Activated CD4-positive, alpha-beta T cell treated with anti-CD3 and anti-CD28 coated beads, Interleukin-2, Interleukin-6, amounts not matched to agents 100 ng/mL and 50 ng/mL, durations not matched to agents 16 hours and 8 hours (primary cell): ENCODE results near the gene ADGRL3.
"Not testable (repeated sequence)": the region's sequence is repeated elsewhere in the genome, so short reads cannot be mapped to it uniquely, and the experiment has no call there.

ENCODE experiments used
- DNase-seq: peaks from one replicate; pipeline ENCODE4 v3.0.0-alpha.2; 2020

The ADGRL3 gene

GRCh38 chr4:61207156-61207555 lies 7.0 kb downstream of the ADGRL3 start:
- not testable (repeated sequence) for DNase-seq

DNA sequence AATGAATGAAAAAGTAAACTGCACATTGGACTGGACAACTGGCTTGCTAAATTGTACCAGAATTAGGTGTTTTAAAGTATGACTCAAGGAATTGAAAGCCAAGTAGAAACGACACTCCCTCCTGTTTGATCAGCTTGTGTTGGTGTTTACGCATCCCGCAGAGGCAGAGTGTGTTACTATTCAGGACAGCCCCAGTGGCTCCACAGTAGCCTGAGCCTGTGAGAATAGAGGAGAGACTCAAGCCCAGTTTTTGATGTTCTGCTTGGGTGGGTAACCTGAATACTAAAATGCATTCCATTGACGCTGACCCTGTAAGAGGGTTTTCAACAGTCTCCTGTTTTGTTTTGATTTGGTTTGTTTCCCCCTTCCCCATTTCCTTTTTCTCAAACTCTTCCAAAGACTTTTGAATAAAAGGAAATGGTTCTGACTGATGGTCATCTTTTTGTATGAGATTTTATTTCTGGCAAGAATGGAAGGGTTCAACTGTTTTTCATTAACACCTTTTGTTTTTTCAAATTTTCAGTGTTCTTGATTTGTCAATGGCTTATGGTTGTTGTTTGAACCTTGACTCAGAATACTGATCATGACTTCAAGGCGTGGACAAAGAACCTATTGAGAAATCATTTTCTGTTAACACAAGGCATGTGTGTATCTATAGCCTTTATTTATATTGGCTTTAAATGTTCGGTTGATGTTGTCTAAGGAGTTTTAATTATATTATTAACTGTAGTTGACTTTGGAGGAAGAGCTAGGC lies 10.2 kb downstream of the ADGRL3 start:
- no peak for DNase-seq

GRCh38 chr4:61211781-61212180 lies 11.7 kb downstream of the ADGRL3 start:
- no peak for DNase-seq

DNA sequence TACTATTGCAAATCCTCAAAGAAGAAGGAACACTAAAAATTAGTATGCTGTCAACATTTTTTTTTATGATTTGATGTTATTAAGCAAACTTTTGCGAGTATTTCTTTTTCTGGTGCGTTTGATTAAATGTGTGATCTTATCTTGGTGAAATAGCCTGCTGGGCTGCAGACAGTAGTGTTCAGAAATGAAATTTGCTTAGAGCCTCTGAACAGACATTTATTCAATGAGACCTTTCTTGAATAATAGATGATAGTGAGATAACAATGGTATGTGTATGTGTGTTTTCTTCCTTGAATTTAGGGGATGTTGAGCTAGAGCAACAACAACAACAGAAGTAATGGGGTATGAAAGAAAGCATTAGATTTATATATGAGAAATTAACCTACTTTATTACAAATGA lies 12.7 kb downstream of the ADGRL3 start:
- DNase-seq: no peak

GRCh38 chr4:61214680-61215079 lies 14.6 kb downstream of the ADGRL3 start:
- DNase-seq: no peak

DNA sequence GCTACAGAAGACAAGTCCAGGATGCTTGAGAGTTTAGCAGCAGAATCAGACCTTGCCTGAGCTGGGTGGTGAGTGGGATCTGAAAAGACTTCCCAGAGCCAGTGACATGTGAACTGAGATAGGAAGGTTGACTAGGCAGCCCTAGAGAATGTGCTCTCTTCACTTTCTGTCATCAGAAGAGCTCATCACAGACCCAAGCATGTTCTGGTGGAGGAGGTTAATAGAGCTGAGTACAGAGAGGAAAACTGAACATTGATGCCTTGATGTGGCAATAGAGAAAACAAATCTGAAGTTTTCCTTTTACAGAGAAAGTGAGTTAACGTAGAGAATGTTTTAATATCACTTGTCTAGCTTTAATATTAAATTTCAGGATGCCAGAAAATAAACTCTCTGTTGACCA lies 17.1 kb downstream of the ADGRL3 start:
- DNase-seq: no peak

DNA sequence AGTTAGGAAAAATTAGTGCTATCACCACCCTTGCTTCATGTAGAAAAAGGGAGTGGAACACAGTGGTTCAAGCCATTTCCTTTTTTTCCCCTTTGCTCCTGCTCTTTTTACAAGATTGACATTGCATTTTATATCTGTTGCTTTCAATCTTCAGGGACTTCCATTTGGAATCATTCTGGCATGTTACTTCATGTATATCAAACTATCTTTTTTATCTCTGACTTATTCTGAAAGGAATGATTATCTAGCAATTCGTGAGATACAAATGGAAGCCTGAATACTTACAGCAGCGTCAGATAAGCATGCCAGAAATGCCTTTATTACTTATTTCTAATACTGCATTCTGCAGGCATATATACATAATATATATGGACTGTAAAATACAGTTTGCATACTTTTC lies 20.4 kb downstream of the ADGRL3 start:
- DNase-seq: no peak

GRCh38 chr4:61223385-61223784 lies 23.3 kb downstream of the ADGRL3 start:
- DNase-seq: no peak

GRCh38 chr4:61224573-61224972 lies 24.4 kb downstream of the ADGRL3 start:
- DNase-seq: no peak

DNA sequence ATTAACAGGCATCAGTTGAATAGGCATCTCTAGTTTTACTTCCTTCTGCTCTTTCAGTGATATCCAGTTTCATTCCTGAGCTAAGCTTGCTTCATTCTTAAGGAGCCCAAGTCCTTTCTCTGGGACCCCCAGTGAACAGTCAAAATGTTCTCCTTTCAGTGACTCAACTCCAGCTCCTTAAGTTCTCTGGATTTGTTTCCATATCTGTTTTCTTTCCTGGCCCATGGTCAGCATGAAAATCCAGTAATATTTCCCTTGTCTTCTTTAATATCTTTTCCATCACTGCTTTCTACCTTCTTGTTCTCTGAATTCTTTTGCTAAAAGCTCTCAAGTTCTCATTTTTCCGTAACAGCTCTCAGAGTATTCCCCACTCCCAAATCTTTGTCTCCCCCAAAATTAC lies 25.5 kb downstream of the ADGRL3 start:
- DNase-seq: no peak

DNA sequence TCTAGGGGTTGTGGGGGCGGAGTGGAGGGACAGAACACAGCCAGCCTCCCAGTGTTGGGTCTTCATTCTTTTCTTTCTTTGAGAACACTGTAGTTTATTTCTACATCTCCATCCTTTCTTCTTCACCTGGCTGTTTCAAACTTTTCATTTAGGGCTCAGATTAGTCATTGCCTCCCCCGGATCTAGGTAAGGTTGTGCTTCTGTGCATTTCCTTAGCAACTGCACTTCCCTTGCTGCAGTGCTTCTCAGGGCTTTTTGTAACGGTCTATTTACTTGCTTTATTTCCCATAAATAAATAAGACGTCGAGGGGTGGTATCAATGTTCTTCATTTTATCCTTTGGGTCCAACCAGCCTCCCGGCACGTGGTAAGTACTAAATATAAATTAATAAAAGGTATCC lies 31.3 kb downstream of the ADGRL3 start:
- no peak for DNase-seq

DNA sequence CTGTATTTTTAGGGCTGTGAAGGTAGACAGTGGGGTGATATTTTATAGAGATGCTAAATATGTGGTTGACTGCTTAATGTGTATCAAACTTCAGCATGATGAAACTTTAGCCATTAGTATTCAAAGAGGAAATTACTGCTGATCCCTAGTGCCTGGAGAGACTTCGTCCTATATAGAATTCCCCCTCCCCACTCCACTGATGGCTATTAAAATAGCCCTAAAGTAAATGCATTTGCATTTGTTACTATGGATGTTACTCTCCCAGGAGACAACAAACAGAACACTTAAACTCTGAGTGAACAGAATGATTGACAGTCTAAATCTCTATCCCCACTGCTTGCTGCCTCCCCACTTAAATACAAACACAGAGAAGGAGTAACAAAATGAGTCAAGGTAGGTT lies 39.1 kb downstream of the ADGRL3 start:
- no peak for DNase-seq

DNA sequence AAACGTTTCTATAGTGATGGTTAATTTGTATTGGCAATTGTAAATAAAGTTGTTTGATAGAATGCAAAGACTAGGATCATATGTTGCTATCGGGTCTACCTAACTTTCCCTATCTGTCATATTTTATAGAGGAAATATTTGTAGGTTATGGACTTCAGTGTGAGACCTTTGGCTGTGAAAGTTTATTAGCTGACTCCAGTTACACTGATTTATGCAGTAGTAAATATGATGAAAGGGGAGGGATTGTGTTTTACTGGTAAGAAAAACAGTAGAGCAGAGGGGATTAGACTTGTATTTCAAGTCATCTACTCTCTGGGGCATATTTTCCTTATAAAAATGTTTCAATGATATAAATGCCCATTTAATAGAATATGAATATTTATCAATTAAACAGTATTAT lies 43.8 kb downstream of the ADGRL3 start:
- no peak for DNase-seq

GRCh38 chr4:61245069-61245714 lies 45.1 kb downstream of the ADGRL3 start:
- no peak for DNase-seq

DNA sequence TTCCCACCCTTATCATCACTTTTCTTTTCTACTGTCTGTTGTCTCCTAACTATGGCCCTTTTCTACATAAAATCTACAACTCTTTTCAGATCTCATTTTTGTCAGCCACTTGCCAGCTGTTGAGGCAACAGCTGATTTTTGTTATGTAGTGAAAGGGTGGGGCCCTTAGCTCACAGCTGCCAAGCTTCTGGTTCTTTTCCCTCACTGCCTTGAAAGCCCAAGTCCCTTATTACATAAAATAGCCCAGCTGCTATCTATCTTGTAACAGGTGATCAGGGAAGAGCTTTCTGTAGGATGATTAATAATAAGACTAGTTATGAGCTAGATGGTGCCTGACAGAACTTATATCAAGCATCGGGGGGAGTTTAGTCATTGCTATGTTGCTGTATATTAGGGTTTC lies 45.9 kb downstream of the ADGRL3 start:
- DNase-seq: no peak

- no peak for DNase-seq
Measured at GRCh38 chr4:61248705-61249104, 48.6 kb downstream of the ADGRL3 start.

- no peak for DNase-seq
Measured at GRCh38 chr4:61251129-61251528, 51.0 kb downstream of the ADGRL3 start.

- DNase-seq: no peak
Measured at GRCh38 chr4:61254406-61254805, 54.3 kb downstream of the ADGRL3 start.

DNA sequence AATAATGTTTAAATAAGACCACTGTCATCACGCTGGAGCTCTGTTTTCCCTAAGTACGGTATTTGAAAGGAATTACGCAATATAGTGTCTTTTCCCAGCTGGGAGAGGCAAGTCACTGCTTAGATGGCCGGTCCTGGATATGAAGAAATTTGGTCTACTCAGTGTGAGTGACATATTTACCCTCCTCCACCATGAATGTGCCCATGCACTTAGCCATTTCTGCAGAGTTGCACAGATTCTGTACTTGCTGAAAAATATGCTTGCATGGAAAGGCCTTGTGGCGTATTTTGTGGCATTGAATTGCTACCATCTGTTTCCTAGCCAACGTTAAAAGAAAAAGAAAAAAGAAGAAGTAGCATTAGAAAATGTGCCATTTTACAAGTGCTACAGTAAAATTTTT lies 73.1 kb downstream of the ADGRL3 start:
- no peak for DNase-seq

DNA sequence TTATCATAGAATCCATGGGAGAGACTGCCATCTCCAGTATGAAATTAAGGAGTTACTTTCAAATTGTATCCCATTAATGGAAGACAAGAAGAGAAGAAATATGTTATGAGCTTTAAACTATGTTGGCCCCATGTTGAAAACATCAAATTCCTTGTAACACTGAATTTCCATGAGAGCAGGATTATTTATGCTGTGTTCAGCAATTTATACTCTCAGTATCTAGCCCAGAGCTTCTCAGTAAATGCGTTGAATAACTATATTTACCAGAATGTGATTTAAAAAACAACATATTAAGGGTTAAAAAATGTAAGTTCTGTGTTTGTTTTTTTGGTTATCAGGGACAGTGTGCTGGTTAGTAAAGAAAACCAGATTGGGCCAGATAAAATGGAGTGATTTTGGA lies 74.2 kb downstream of the ADGRL3 start:
- DNase-seq: no peak

GRCh38 chr4:61275241-61275640 lies 75.1 kb downstream of the ADGRL3 start:
- no peak for DNase-seq

DNA sequence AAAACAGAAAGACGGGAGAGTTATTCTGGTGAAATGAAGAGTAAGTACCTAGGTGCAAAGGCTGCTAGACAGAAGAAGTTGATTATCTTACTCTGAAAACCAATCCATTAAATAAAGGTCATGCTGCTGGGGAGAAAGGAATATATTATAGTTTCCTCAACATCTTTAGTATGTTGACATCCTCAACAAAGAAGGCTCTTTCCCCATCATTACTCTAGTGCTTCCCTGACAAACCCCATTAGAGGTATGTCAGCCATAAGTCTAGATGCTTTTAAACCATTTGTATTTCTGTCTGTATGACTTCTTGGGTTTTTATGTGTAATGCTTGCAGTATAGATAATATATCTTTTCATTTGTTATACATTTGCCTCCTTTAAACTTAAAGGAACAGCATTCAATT lies 75.9 kb downstream of the ADGRL3 start:
- DNase-seq: no peak

DNA sequence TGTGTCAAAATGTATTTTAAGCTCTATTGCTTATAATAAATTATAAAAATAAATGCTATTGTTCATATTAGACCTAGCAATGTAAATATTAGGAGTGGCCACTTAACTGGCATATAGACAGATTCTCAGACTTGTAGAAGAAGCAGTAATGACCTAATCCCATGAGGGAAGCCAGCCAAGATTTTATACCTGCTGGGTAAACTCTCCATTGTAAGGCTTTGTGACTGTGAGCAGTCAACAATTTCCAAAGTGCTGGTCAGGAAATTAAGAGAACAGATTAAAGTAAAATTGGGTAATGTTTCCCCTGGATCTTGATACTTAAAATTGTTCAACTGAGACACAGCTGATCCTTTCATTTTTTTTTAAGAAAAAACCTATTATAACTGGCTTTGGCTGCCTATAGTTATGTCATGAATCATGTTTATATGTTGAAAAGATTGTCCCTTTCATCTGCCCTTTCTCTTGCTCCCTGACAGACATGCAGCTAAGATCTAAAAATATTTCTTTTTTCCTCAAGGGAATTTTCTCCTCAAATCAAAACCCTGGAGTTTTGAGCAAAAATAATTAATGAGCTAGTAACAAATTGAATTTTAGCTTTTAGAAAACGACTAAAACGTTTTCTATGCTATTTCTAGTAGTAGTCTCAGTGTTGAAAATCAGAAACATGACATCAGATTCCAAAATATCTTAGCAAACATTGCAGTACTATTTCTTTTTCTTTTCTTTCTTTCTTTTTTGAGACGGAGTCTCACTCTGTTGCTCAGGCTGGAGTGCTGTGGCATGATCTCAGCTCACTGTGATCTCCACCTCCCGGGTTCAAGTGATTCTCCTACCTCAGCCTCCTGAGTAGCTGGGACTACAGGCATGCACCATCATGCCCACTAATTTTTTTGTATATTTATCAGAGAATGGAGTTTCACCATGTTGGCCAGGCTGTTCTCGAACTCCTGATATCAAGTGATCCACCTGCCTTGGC lies 77.9 kb downstream of the ADGRL3 start:
- DNase-seq: no peak

DNA sequence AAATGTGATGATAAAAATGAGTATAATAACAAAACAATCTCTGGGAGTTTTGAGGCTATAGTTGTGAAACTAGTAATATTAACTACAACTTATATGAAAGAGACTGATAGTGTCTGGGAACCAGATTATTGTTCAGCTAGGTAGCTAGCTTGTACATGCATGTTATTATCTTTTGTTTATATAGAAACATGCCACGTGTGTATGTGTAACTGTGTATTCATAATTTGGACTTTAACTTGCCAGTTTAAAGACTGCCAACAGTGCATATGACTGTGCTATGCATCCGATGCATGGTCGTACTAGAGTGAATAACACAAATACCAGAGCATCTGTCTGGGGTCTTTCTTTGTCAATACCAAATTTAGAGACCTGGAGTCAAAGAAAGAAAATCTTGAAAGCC lies 92.2 kb downstream of the ADGRL3 start:
- no peak for DNase-seq
